Cardiac muscle cell (in vitro differentiated cells and primary cell): ENCODE results near the gene GSTT4. TPM values are rescaled to one million over a fixed set of nuclear protein-coding genes. Genes with fewer than 3 reads are reported as not detected.
"Not testable (repeated sequence)": the region's sequence is repeated elsewhere in the genome, so short reads cannot be mapped to it uniquely, and the experiment has no call there.

Experiments used
- DNase-seq, 2 donors: peaks; one replicate each; pipeline versions ENCODE4 v3.0.0 to v3.0.0-alpha.2; 2010 to 2017; ENCODE audit warnings: low read depth in 1 of 2, low spot score in 1 of 2
- H3K27ac ChIP-seq: fragments of 200-600 bp; sonication (generic); 2 replicates; pipeline ENCODE4 v1.5.1; 2016
- H3K27me3 ChIP-seq: fragments of 200-600 bp; sonication (generic); 2 replicates; pipeline ENCODE4 v1.6.0; 2016; ENCODE audit warnings: control low read depth
- H3K36me3 ChIP-seq: fragments of 200-600 bp; sonication (generic); 2 replicates; pipeline ENCODE4 v1.5.1; 2016; ENCODE audit warnings: control low read depth
- H3K4me1 ChIP-seq: fragments of 200-600 bp; sonication (generic); 2 replicates; pipeline ENCODE4 v1.8.1; 2017; ENCODE audit warnings: low read depth, mild to moderate bottlenecking, mixed run types
- H3K4me3 ChIP-seq: fragments of 200-600 bp; sonication (generic); 2 replicates; pipeline ENCODE4 v1.5.1; 2016; ENCODE audit warnings: mild to moderate bottlenecking
- H3K9me3 ChIP-seq: fragments of 200-600 bp; sonication (generic); 2 replicates; pipeline ENCODE4 v1.5.1; 2017; ENCODE audit warnings: low read depth, mild to moderate bottlenecking, control low read depth
- polyA plus RNA-seq: library from polyadenylated mRNA; unstranded; fragments of >200 nt; fragmentation: Nextera tagmentation; extraction: Ambion mirVana; gene quantifications from 2 replicates; pipeline ENCODE4 v1.2.1, GENCODE V29; 2016
- total RNA-seq: library from RNA; depleted of rRNA; stranded (reverse); fragments of >200 nt; gene quantifications from 2 replicates; pipeline ENCODE4 v1.2.3, GENCODE V29; 2016
- TF ChIP-seq, protein P1 (sequence below): IDR thresholded peaks from 2 replicates; pipeline ENCODE4 v1.5.1; 2012; ENCODE audit warnings: low read depth, mild to moderate bottlenecking, low read length

GSTT4 gene
- total and polyA plus RNA-seq, 2 experiments from 2014 or later, result not detected

DNA sequence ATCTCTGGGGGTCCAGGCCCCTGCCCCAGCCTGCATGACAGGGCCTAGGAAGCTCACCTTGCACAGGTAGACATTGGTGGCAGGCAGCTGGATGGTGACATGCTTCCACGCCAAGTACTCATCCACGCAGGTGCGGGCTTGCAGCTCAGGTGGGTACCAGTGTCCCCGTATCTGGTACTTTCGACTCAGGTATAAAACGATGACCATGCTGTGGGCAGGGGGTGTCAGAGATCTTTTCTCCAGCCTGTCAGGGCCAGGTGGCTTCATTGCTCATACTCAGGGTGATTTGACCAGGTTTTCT lies 1.6 kb upstream of the GSTT4 start:
- Histone ChIP-seq H3K4me3 (no peak overlapping the region), H3K9me3 (no peaks in the 10 kb centered on the region), H3K27me3 (no peaks in the 10 kb centered on the region), H3K36me3 (no peaks in the 10 kb centered on the region), H3K27ac (no peak overlapping the region), H3K4me1 (no peaks in the 10 kb centered on the region)
- TF ChIP-seq, protein P1, sequence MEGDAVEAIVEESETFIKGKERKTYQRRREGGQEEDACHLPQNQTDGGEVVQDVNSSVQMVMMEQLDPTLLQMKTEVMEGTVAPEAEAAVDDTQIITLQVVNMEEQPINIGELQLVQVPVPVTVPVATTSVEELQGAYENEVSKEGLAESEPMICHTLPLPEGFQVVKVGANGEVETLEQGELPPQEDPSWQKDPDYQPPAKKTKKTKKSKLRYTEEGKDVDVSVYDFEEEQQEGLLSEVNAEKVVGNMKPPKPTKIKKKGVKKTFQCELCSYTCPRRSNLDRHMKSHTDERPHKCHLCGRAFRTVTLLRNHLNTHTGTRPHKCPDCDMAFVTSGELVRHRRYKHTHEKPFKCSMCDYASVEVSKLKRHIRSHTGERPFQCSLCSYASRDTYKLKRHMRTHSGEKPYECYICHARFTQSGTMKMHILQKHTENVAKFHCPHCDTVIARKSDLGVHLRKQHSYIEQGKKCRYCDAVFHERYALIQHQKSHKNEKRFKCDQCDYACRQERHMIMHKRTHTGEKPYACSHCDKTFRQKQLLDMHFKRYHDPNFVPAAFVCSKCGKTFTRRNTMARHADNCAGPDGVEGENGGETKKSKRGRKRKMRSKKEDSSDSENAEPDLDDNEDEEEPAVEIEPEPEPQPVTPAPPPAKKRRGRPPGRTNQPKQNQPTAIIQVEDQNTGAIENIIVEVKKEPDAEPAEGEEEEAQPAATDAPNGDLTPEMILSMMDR, result no peak
- DNase-seq, result no peak

DNA sequence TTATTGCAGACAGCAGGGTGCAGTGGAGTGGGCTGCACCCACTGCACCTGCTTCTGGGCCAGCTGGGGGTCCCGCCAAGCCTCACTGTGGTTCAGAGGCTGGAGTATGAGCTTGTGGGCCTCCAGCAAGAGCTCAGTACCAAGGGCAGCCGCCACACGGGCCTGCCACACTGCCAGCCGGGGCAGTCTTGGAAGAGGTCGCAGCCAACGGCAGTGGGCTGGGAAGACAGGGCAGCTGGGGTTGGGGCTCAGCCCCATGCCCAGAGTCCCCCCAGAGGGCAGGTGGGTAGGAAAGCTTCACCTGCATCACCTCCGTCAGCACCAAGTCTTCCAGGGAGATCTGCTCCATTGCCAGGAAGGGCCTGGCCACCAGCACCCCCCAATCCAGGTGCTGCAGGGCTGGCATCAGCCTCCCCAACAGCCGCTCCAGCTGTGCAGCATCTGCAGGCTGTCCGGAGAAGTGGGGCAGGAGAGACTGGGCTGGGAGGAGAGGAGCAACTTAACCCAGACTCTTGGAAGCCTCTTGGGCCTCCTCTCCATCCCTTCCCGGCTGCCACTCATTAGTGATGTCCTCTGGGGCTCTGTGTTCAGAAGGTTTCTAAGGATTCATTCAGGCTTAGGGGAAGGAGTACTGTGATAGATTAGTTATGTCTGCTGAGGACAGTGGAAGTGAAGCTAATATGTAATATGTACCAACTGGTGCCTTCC lies 1.1 kb upstream of the GSTT4 start:
- no peaks in the 10 kb centered on the region for H3K27me3 ChIP-seq
- H3K36me3 ChIP-seq, result no peaks in the 10 kb centered on the region
- H3K4me1 ChIP-seq, result no peaks in the 10 kb centered on the region
- no peaks in the 10 kb centered on the region for H3K9me3 ChIP-seq
- no peak overlapping the region for H3K27ac ChIP-seq
- no peak for DNase-seq
- no peak overlapping the region for H3K4me3 ChIP-seq
- TF ChIP-seq, protein P1, result no peak

DNA sequence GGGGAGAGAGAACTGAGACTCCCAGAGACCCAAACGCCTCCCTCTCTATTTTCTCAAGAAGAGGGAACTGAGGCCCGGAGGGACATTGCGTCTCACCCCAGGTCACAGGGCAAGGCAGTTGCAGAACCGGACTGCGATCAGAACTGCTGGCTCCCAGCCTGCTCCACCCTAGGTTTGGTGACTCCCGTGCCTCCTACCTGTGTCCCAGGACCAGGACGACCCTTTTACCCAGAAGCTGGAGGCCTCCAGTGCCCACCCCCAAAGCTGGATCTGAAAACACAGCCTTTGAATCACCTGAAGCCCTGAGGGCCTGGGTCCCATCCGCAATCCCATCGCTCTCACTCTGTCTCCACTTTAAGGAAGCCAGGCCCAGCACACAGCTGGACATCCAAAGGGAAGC lies 1.4 kb downstream of the GSTT4 start:
- H3K36me3 ChIP-seq, result no peaks in the 10 kb centered on the region
- H3K27ac ChIP-seq, result no peak overlapping the region
- DNase-seq, result no peak
- H3K27me3 ChIP-seq, result no peaks in the 10 kb centered on the region
- TF ChIP-seq, protein P1, result no peak
- H3K4me1 ChIP-seq, result no peaks in the 10 kb centered on the region
- no peak overlapping the region for H3K4me3 ChIP-seq
- no peaks in the 10 kb centered on the region for H3K9me3 ChIP-seq

DNA sequence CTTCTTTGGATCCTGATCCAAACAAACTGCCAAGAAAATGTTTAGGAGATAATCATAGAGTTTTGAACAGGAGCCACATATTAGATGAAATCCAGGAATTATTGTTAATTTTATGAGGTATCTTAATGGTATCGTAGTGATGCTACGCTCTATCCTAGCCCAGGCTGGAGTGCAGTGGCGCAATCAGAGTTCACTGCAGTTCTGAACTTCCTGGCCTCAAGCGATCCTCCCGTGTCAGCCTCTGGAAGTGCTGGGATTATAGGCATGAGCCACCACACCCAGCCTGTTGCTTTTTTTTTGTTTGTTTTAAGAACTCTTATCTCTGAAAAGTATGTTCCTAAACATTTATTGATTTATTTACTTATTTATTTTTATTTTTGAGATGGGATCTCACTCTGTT lies 2.4 kb downstream of the GSTT4 start:
- TF ChIP-seq, protein P1, result no peak

DNA sequence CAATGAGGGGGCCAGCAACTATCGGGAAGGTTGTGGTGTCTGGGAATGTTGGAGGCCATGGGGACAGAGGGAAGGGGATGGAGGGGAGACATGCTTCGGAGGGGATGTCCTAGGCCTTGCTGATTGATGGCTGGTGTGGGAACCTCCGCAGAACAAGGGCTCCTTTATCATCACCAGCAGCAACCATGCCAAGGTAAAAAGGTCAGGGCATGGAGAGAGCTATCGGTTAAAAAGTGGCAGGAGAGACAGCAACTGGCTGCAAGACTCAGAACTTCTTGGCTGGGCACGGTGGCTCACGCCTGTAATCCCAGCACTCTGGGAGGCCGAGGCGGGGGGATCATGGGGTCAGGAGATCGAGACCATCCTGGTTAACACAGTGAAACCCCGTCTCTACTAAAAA lies 3.0 kb downstream of the GSTT4 start:
- Histone ChIP-seq H3K36me3 (no peaks in the 10 kb centered on the region), H3K4me3 (no peak overlapping the region), H3K9me3 (no peaks in the 10 kb centered on the region), H3K27ac (no peak overlapping the region), H3K4me1 (no peaks in the 10 kb centered on the region), H3K27me3 (no peaks in the 10 kb centered on the region)
- TF ChIP-seq, protein P1, result no peak
- no peak for DNase-seq

More for the DNA sequence above, 2.4 kb downstream of the GSTT4 start:
- H3K4me3 ChIP-seq, result no peak overlapping the region
- no peak overlapping the region for H3K27ac ChIP-seq
- H3K4me1 ChIP-seq, result no peaks in the 10 kb centered on the region
- no peaks in the 10 kb centered on the region for H3K36me3 ChIP-seq
- no peaks in the 10 kb centered on the region for H3K9me3 ChIP-seq
- no peak for DNase-seq
- H3K27me3 ChIP-seq, result no peaks in the 10 kb centered on the region

DNA sequence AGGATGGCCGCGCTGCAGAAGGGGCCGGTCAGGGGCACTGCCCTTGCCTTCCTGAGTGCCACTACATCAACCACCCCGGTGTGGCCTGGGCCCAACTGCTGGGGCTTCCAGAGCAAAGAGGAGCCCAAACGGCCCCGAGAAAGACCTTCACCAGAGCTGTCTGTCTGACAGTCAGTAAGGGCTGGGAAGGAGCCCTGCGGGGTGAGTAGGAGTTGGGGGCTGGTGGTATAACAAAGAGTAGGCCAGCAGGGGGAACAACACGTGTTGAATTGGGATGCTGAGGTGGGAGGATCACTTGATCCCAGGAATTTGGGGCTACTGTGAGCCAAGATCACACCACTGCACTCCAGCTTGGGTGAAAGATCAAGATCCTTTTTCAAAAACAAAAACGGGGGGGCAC lies 3.9 kb downstream of the GSTT4 start:
- Histone ChIP-seq H3K36me3 (no peaks in the 10 kb centered on the region), H3K27me3 (no peaks in the 10 kb centered on the region)

DNA sequence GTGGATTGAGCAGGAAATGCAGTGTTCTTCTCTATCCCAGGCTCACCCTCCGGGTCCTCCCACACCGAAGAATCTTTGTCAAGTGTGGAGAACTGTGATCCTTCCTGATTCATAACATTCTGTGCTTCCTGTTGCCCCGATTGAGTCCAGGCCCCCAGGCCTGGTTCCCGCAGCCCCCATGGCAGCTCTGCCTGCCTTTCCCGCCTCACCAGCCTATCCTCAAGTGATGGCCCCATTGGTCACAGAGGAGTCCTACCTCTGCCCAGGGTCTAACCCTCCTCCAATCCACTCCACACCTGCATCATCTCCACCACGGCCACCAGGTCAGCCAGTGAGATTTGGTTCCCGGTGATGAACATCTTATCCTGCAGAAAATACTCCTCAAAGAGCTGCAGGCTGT lies 5.5 kb downstream of the GSTT4 start:
- not testable (repeated sequence) for H3K9me3 ChIP-seq, H3K27ac ChIP-seq, H3K4me3 ChIP-seq, DNase-seq, H3K27me3 ChIP-seq, H3K4me1 ChIP-seq, H3K36me3 ChIP-seq

More for the DNA sequence above, 3.9 kb downstream of the GSTT4 start:
- TF ChIP-seq, protein P1, result no peak
- DNase-seq, result no peak
- Histone ChIP-seq H3K4me1 (no peaks in the 10 kb centered on the region), H3K4me3 (no peak overlapping the region), H3K9me3 (no peaks in the 10 kb centered on the region), H3K27ac (no peak overlapping the region)
